ENCODE measurements around the gene MUC16.
"Not testable (repeated sequence)": the region's sequence is repeated elsewhere in the genome, so short reads cannot be mapped to it uniquely, and the experiment has no call there.

The MUC16 gene

DNA sequence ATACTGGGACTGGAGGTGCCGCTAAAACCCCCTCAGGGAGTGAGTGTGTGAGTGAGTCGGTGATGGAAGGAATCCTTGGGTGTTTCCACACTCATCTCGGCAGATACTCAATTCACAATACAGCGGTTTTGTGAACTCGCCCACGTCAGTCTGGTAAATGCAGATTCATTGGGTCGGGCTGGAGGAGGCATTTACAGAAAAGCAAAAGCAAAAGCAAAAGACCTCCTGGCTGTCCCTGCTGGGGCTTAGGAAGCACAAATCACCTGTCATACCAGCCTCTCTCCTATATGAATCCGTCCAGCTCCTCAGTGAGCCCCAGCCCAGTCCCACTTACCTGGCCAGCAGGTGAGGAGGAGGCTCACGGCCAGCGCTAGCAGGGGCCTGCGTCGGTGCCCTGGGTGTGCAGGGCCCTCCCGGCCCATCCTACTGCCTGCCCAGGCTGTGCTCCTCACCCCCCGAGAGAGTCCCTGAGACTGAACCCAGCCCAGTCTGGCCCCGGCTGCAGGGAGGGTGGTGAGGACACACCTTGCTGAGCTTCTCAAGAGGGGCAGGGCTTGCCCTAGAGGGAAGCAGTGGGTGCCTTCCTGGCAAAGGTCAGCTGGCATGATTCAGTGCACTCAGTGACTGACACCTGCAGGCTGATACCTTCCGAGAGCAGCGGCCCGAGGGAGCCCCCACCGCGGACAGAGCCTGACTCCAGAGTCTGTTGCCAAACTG lies at the start of gene MUC16:
Gene MUC16, minus strand, starts transcription at position 475 of the 717 bp plus-strand sequence.
- DNase-seq = no peak

DNA sequence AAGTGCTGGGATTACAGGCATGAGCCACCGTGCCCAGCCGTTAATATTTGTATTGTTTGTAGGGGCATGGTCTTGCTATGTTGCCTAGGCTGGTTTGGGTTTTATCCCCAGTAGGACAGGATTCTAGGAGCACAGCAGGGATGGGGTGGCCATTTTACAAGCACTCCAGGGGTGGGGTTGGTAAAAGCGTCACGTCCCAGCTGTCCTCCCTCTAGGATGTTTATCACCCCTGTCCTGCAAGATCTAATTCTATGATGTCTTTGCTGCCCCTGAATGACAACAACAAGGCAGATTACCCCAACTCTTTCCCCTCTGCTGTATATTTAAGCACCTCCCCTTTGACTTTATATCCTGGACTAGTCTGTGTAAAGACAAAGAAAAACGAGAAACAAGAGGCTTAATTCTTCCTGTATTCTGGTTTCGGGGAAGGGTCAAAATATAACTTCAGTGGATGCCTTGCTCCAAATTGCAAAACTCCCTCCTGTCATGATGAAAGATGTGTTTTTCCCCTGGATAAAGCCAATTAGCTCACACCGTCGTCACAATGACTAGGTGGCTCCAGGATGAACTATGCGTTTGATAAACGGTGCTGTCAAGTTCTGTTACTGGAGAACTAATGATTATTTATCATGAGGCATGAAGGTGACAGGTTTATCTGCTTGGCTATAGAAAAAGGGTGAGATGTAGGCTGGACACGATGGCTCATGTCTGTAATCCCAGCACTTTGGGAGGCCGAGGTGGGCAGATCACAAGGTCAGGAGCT lies 48.9 kb upstream of the MUC16 start:
- no peak for DNase-seq

DNA sequence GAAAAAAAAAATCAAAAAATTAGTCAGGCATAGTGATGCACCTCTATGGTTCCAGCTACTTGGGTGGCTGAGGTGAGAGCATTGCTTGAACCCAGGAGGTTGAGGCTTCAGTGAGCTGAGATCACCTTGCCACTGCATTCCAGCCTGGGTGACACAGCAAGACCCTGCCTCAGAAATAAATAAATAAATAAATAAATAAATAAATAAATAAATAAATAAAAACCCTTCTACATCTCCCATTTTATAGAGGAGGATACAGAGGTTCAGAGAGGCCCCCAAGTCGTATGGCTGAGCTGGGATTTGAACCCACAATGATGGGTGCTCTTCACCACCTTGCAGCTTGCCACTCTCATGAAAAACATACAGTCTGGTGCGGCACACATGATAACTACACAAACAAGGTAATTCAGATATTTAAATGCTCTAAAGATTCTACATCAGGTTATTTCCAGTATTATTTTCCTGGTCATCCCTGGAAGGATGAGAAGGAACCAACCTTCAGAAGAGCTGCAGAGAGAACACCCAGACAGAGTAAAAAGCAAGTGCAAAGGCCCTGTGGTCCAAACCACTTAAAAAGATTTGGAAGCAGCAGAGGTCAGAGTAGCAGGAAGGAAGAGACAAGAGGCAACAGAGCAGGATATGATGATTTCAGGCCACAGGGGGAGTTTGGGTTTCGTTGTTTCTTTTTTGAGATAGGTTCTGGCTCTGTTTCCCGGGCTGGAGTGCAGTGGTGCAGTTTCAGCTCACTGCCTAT lies 47.5 kb upstream of the MUC16 start:
- no peak for DNase-seq

DNA sequence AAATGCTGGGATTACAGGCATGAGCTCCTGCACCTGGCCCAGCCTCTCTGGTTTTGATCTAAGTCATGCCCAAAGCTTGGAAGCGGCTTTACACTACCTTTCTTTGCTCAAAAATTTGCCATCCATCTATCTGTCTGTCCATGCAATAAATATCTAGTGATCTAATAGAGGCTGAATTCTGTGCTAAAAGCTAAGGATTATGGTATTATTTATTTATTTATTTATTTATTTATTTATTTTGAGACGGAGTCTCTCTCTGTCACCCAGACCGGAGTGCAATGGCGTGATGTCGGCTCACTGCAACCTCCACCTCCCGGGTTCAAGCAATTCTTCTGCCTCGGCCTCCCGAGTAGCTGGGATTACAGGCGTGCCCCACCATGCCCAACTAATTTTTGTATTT lies 45.9 kb upstream of the MUC16 start:
- DNase-seq = not testable (repeated sequence)

DNA sequence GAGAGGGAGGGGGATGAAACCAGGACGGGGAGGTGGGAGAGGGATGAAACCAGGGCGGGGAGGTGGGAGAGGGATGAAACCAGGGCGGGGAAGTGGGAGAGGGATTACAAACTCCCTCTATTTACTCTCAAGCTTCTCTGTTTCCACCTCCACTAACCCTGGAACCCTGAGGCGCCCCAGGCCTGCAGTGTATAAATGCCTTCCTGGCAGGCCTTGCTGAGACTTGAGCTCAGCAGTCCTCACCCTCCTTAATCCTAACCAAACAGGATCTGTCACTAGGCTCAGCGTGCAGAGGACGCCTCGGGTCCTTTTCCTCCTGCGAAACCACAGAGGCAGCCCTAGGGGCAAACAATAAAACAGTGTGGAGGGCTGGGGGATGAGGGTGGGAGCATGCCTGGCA lies 44.6 kb upstream of the MUC16 start:
- DNase-seq = no peak

DNA sequence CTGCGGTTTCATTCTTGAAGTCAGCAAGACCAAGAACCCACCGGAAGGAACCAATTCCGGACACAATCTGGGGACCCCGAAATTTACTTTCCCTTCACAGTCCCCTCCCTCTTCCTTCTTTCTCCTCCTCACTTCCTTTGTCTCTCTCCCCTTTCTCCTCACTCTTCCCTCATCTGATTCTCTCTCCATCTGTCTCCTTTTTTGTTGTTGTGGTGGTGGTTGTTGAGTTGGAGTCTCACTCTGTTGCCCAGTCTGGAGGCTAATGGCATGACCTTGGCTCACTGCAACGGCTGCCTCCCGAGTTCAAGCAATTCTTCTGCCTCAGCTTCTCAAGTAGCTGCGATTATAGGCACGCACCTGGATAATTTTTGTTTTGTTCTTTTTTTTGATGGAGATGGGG lies 44.0 kb upstream of the MUC16 start:
- no peak for DNase-seq

DNA sequence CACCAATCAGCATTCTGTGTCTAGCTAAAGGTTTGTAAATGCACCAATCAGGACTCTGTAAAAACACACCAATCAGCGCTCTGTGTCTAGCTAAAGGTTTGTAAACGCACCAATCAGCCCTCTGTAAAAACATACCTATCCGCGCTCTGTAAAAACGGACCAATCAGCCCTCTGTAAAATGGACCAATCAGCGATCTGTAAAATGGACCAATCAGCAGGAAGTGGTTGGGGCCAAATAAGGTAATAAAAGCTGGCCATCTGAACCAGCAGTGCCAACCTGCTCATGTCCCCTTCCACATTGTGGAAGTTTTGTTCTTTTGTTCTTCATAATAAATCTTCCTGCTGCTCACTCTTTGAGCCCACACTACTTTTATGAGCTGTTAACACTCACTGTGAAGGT lies 43.5 kb upstream of the MUC16 start:
- DNase-seq = not testable (repeated sequence)

DNA sequence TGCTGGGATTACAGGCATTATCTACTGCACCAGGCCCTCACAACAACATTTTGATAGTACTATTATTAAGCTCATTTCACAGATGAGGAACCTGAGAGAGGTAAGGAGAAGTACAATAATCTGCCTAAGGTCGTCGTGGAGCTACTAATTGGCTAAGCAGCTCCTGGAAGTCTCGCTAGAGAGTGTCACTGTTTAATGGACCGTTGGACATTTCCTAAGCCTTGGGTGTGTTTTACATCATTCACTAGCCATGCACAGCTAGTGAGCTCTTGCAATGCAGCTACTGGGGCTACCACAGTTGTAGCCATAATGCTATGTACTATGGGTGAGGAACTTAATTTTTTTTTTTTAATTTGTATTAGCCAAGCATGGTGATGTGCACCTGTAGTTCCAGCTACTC lies 42.7 kb upstream of the MUC16 start:
- DNase-seq = no peak

DNA sequence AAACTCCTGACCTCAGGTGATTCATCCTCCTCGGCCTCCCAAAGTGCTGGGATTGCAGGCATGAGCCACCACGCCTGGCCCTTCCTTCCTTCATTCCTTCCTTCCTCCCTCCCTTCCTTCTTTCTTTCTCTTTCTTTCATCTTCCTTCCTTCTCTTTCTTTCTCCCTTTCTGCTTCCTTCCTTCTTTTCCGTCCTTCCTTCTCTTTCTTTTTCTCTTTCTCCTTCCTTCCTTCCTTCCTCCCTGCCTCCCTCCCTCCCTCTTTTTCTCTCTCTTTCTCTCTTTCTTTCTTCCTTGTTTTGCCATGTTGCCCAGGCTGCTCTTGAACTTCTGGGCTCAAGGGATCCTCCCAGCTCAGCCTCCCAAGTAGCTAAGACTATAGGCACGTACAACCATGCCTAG lies 36.5 kb upstream of the MUC16 start:
- DNase-seq = no peak

DNA sequence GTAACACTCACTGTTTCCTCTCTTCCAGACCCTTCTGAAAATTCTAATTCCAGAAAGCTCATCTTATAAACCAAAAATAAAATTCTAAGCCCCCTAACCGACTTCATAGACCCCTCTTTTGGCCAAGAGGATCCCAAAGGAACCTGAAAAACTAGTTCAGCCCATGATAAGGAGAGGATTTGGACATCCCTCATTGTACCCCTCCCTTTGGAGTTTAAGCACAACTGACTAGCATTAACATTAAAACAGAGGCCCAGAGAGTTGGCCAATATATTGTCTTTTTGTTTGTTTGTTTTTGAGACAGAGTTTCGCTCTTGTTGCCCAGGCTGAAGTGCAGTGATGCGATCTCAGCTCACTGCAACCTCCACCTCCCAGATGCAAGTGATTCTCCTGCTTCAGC lies 34.2 kb upstream of the MUC16 start:
- DNase-seq = no peak

DNA sequence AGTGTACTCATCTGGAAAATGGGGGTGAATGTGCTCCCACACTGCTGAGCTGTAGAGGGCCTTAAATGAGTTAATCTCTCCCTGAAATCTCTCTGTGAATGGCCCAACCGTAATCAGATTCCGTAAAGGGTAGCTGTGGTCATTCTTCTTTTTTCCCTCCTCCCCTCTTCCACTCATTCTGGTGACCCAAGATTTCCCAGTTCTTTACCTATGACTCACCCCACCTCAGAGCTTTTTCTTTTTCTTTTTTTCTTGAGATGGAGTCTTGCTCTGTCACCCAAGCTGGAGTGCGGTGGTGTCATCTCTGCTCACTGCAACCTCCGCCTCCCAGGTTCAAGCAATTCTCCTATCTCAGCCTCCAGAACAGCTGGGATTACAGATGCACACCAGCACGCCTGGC lies 33.3 kb upstream of the MUC16 start:
- DNase-seq = no peak

DNA sequence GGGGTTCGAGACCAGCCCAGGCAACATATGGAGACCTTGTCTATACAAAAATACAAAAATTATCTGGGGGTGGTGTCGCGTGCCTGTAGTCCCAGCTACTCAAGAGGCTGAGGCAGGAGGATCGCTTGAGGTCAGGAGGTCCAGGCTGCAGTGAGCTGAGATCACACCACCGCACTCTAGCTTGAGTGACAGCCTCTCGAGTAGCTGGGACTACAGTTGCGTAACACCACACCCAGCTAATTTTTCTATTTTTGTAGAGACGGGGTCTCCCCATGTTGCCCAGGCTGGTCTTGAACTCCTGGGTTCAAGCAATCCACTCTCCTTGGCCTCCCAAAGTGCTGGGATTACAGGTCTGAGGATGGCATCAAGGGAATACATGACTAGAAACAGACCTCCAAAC lies 30.8 kb upstream of the MUC16 start:
- no peak for DNase-seq

DNA sequence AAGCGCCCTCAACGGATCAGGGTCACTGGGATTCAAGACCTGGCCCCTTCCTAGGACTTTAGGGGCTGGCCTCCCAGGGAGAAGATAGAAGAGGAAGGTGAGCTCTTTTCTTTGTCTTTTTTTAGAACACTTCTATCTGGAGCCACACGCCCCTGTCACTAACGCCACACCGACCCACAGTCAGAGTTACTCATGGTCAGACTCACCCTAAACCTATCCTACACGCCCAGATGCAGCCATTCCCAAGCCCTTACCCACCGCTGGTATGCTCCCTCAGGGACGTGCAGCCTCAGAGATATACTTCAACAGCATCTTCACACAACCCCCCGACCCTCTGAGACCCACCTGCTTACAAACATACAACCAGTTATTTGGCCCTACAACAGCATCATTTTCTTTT lies 29.9 kb upstream of the MUC16 start:
- no peak for DNase-seq

DNA sequence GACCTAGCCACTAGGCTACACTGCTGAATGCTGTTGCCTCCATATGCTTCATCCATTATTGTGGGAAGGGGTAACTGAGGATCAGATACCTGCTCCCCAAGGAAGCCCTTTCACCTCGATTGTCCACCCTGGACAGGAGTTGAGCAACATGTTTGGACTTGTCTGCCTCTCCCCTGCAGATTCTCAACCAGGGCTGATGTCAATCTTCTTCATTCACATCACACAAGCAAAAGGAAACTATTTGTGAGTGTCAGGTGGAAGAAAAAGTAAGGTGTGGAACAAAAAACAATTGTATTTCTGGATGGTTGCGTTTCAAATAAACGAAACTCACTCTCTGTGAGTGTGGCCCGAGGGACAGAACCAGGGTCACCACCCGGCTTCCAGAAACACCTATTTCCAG lies 29.5 kb upstream of the MUC16 start:
- no peak for DNase-seq

DNA sequence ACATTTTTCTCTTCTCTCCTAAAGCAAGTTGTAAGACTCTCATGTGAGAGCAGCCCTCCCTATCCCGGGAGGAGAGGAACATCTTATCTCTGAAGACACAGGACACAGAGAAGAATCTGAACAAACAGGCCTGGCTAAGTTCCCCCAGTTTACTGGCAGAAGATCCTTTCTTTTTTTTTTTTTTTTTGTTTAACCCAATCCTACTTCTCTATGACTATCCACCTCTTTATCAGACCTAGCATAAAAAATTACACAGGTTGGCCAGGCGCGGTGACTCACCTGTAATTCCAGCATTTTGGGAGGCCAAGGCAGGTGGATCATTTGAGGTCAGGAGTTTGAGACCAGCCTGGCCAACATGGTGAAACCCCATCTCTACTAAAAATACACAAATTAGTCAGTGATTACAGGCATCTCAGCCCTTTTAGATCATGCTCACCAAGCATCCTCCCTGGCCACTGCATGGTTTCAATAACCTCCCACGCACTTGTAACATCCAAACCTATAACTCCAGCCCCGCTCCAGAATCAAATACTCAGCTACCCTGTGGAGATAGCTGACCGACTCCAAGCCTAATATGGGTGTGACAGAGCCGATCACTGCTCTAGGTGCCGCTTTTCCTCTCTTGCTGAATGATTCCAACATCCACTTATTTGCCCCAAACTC lies 27.3 kb upstream of the MUC16 start:
- DNase-seq = no peak

DNA sequence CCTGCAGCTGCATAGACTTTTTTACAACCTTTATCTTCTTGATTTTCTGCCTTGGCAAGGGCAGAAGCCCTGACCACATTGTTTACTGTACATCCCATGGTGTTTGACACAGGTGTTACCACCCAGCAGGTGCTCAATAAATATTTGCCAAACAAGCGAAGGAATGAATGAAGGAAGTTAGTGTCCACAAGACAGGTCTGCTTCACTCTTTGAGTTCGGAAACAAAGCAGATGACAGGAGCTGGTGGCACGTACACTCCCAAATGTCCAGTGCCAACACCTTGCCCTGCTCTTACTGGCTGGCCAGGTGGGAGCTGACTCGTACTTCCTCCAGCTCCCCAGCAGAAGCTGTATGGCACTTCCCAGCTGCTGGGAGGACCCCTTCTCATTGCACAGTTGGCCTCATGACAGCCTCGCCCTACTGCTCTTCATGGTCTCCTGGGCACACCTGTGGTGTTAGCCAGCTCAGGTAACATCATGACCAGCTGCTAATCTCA lies 22.0 kb upstream of the MUC16 start:
- no peak for DNase-seq

DNA sequence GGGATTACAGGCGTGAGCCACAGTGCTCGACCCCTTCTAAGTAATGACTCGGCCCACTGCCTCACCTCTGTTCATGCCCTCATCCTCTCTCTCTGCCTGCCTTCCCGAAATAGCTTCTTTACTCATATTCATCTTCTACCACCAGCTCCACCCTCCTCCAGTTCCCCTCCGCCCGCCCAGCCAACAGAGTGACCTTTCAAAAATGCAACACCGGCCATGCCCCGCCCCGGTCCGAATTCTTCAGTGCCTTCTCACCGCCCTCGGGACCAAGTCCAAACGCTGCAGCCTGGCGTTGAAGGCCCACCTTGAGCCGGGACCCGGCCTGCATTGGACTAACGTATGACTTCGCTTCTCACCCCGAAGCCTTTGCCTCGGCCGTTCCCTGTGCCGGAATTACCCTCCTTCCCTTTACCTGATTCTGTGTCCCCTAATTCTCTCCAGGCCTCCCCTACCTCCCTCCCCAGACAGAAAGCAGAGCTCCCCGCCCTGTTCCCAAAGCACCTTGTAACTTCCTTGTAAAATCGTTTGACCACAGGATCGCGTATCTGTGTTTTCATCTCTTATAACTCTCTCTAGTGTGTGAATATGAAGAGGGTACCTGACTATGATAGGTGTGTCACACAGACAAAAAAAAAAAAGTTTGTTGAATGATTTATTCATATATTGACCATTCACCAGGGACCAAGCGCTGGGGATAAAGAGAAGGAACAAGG lies 8.1 kb upstream of the MUC16 start:
- no peak for DNase-seq

DNA sequence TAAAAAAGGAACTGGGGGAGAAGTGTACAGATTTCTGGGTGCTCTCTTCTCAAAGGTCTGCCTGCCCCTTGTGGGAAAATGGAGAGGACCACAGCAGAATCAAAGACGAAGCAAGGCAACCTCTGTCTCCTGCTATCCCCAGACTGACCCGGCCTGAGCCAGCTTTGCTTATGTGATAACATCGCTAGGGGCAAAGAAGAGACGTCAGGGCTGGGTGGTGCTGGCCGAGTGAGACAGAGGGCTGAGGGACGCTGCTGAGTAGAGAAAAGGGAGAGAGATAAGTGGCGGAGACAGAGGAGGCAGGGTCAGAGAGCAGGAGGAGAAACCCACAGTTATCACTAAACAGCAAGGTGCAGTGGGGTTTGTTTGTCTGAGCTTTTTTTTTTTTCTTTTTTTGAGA lies 4.6 kb upstream of the MUC16 start:
- no peak for DNase-seq

DNA sequence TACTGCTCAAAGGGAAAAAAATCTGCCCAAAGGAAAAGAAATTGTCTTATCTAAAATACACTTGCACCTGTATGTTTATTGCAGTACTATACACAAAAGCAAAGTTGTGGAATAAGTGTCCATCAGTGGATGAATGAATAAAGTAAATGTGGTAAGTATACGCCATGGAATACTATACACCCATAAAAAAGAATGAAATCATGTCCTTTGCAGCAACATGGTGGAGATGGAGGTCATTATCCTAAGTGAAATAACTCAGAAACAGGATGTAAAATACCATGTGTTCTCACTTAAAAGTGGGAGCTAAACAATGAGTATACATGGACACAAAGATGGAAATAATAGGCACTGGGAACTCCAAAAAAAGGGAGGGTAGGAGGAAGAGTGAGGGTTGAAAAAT lies 3.8 kb upstream of the MUC16 start:
- DNase-seq = no peak

DNA sequence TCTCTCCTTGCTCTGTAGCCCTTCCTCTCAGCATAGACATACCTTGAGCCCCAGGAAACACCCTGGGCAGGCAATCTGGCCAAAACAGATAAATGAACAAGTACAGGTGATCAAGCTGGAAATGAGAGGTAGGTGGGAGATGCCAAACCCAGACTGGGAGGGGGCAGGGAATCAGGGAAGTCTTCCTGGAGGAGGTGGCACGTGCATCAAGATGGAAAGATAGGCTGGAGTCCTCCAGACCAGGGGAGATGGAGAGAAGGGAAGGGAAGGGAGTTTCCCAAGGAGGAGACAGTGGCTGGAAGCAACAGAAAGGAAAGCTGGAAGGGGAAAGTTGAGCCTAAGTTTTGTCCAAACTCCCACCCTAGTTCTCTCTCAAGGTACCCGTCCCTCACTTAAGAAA lies 1.7 kb upstream of the MUC16 start:
- no peak for DNase-seq

DNA sequence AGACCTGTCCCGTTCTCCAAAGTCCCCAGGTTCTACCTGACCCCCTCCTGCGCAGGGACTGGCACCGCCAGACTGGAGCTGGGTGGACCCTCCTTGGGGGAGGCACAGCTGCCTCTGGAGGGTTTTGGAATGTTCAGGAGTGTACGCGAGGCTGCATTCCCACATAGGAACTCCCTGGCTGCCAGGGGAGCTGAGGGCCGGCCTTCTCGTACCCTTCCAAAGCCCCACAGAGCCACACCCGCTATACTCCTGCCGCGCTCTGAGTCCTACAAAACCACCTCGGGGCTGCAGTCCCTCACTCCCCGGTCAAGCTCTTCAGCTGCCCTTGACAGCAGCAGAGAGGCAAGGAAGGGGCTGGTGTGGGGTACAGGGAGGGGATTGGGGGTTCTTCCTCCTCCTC lies 484 bp upstream of the MUC16 start:
- DNase-seq = no peak

DNA sequence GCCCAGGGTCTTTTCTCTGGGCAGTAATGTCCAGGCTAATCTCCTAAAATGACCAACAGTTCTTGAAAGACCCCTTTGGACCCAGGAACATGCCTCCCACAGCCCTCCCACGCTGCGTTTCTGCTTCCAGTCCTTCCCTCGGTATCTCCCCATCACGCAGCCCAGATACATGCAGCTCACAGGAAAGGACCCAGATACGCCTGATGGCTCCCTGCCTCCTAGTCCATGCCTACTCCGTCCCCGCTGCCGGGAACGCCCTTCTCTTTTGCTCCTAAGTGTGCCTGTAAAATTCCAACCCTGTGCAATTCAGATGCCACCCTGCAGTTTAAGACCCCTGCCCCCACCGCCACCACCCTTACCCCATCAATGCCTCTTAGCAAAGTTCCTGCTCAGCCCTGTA lies 778 bp downstream of the MUC16 start:
- DNase-seq = no peak

DNA sequence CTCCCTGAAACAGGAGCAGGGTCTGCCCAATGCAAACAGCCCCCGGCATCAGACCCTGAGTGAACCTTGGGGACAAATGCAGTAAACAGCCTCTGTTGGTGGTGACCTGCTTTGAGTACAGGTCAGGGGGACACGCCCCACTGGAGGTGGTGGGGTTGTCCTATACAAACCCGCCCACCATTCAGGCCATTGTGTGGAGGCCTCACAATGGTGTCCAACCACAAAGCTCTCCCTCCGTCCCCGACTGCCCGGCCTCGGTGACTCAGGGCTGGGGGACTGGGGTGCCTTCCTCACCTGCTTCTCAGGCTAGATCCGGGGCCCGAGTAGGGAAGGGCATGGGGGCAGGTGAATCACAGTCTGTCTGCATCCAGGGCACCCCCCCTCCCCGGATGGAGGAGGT lies 1.5 kb downstream of the MUC16 start:
- DNase-seq = no peak

Data from DMS153 (cell line).